GM12878 (cell line): ENCODE results near the gene NRG4.

Experiments
- EZH2 ChIP-seq: IDR thresholded peaks from 2 replicates; pipeline ENCODE4 v1.6.1; 2012; ENCODE audit warnings: low read depth, mild to moderate bottlenecking, control low read depth, inconsistent platforms, low read length, borderline replicate concordance; ENCODE audit not compliant: control insufficient read depth
- TF ChIP-seq, protein P1 (sequence below), 3 experiments: IDR thresholded peaks in 2 of 3; conservative IDR thresholded peaks in 1 of 3; 2 replicates each; pipeline ENCODE4 v1.5.1; 2011; ENCODE audit warnings: low read depth in 3 of 3, low read length in 3 of 3, mild to moderate bottlenecking in 3 of 3, control low read depth in 2 of 3, moderate library complexity in 2 of 3, inconsistent platforms in 1 of 3, mixed read lengths in 1 of 3; ENCODE audit not compliant: control insufficient read depth in 2 of 3, insufficient read depth in 1 of 3; ENCODE audit errors: extremely low read depth in 1 of 3

DNA sequence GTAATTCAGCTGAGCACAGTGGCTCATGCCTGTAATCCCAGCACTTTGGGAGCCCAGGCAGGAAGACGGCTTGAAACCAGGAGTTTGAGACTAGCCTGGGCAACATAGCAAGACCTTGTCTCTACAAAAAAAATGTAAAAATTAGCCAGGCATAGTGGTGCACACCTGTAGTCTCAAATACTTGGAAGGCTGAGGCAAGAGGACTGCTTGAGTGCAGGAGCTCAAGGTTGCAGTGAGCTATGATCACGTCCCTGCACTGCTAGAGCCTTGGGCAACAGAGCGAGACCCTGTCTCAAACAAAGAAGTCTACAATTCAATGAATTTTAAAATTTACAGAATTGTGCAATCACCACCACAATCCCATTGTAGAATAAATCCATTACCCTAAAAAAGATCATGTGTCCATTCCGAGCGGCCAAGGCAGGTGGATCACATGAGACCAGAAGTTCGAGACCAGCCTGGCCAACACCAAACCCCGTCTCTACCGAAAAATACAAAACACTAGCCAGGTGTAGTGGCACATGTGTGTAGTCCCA, 63.4 kb downstream of the NRG4 start:
- TF ChIP-seq EZH2 = no peak
- TF ChIP-seq, protein P1, sequence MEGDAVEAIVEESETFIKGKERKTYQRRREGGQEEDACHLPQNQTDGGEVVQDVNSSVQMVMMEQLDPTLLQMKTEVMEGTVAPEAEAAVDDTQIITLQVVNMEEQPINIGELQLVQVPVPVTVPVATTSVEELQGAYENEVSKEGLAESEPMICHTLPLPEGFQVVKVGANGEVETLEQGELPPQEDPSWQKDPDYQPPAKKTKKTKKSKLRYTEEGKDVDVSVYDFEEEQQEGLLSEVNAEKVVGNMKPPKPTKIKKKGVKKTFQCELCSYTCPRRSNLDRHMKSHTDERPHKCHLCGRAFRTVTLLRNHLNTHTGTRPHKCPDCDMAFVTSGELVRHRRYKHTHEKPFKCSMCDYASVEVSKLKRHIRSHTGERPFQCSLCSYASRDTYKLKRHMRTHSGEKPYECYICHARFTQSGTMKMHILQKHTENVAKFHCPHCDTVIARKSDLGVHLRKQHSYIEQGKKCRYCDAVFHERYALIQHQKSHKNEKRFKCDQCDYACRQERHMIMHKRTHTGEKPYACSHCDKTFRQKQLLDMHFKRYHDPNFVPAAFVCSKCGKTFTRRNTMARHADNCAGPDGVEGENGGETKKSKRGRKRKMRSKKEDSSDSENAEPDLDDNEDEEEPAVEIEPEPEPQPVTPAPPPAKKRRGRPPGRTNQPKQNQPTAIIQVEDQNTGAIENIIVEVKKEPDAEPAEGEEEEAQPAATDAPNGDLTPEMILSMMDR (IDR thresholded peaks at IDR 0.05 in 2 of 3, conservative IDR thresholded peaks at IDR 0.05 in 1 of 3; ENCODE audit: control insufficient read depth in 2 of 3, extremely low read depth in 1 of 3, insufficient read depth in 1 of 3, low read depth in 3 of 3, low read length in 3 of 3) = no peak
